A549 (cell line): ENCODE data around the gene TMEM273. TPM values are rescaled to one million over a fixed set of nuclear protein-coding genes. Genes with fewer than 3 reads are reported as not detected.

ENCODE experiments used
- ATAC-seq, 2 experiments: fragments of 200-7000 bp in 1 of 2; fragments of >200 bp in 1 of 2; cut with Nextera tagmentation in 1 of 2; cut with Tn5 transposase in 1 of 2; 3 replicates each; pipeline versions ENCODE4 v1.8.0 to v1.9.1; 2018 to 2020; ENCODE audit warnings: mild to moderate bottlenecking in 1 of 2, moderate library complexity in 1 of 2
- CTCF ChIA-PET: fragments of 300-600 bp; sonication (Branson Sonifier 250); formaldehyde crosslinking; extraction: SDS; loops from one replicate; lab custom pipeline; 2021; ENCODE audit warnings: antibody characterized with exemption, inconsistent platforms; lab: Yijun Ruan, JAX
- POLR2A ChIA-PET: fragments of 350-600 bp; formaldehyde crosslinking; extraction: SDS; loops from one replicate; lab custom pipeline; 2021; ENCODE audit warnings: antibody characterized with exemption, inconsistent platforms; lab: Yijun Ruan, JAX
- DNase-seq, 2 experiments: peaks; one replicate each; pipeline versions ENCODE4 v3.0.0 to v3.0.0-alpha.2; 2011 to 2016; ENCODE audit warnings: low read depth in 1 of 2, low spot score in 1 of 2
- FAIRE-seq: peaks from 2 replicates; lab custom pipeline; 2011; peaks lifted over from hg19 to GRCh38; lab: Jason Lieb, UNC
- H3K27ac ChIP-seq, 2 experiments: fragments of >200 bp; sonication (Bioruptor Twin); formaldehyde crosslinking; 3 replicates each; pipeline ENCODE4 v1.5.1; 2016 to 2017
- H3K4me1 ChIP-seq: fragments of >200 bp; sonication (Bioruptor Twin); formaldehyde crosslinking; 3 replicates; pipeline ENCODE4 v1.6.1; 2016
- H3K4me2 ChIP-seq: fragments of >200 bp; sonication (Bioruptor Twin); formaldehyde crosslinking; 3 replicates; pipeline ENCODE4 v1.6.1; 2016
- H3K4me3 ChIP-seq: fragments of >200 bp; sonication (Bioruptor Twin); formaldehyde crosslinking; 3 replicates; pipeline ENCODE4 v1.5.1; 2016
- H3K9me3 ChIP-seq: fragments of >200 bp; sonication (Bioruptor Twin); formaldehyde crosslinking; 3 replicates; pipeline ENCODE4 v1.6.1; 2016
- ATOH8 ChIP-seq: fragments of 250-450 bp; sonication (Bioruptor Pico); IDR thresholded peaks from 2 replicates; pipeline ENCODE4 v1.5.0; 2020; ENCODE audit warnings: low read depth, mild to moderate bottlenecking, moderate library complexity
- CBX2 ChIP-seq: fragments of 200-600 bp; sonication (generic); IDR thresholded peaks from 2 replicates; pipeline ENCODE4 v1.6.1; 2016; ENCODE audit warnings: low read depth, mild to moderate bottlenecking, borderline replicate concordance
- CHD4 ChIP-seq: fragments of 200-600 bp; sonication (generic); IDR thresholded peaks from 2 replicates; pipeline ENCODE4 v1.6.1; 2016; ENCODE audit warnings: antibody characterized with exemption, mild to moderate bottlenecking, borderline replicate concordance
- FOSB ChIP-seq: fragments of 250-450 bp; sonication (Bioruptor Pico); IDR thresholded peaks from 2 replicates; pipeline ENCODE4 v1.5.0; 2020; ENCODE audit warnings: mild to moderate bottlenecking, moderate library complexity
- FOSL2 ChIP-seq, 2 experiments: fragments of 450-650 bp in 1 of 2; fragments of >200 bp in 1 of 2; sonication (Bioruptor Twin) in 1 of 2; formaldehyde crosslinking; IDR thresholded peaks; 2 replicates each; pipeline versions ENCODE4 v1.5.0 to v1.6.1; 2016 to 2020; ENCODE audit warnings: mild to moderate bottlenecking in 1 of 2, moderate library complexity in 1 of 2
- FOXS1 ChIP-seq: fragments of 250-450 bp; sonication (Bioruptor Pico); IDR thresholded peaks from 2 replicates; pipeline ENCODE4 v1.5.0; 2020; ENCODE audit warnings: mild to moderate bottlenecking, moderate library complexity
- HEYL ChIP-seq: fragments of 250-450 bp; sonication (Bioruptor Pico); IDR thresholded peaks from 2 replicates; pipeline ENCODE4 v1.8.0; 2021; ENCODE audit warnings: mild to moderate bottlenecking, moderate library complexity
- HOXA7 ChIP-seq: fragments of 250-450 bp; sonication (Bioruptor Pico); IDR thresholded peaks from 2 replicates; pipeline ENCODE4 v1.5.0; 2020; ENCODE audit warnings: mild to moderate bottlenecking, moderate library complexity
- JUNB ChIP-seq: fragments of >200 bp; sonication (Bioruptor Twin); formaldehyde crosslinking; IDR thresholded peaks from 2 replicates; pipeline ENCODE4 v1.6.1; 2016
- KDM1A ChIP-seq: fragments of 200-600 bp; sonication (generic); IDR thresholded peaks from 2 replicates; pipeline ENCODE4 v1.6.1; 2016; ENCODE audit warnings: low read depth, mild to moderate bottlenecking
- MAX ChIP-seq: IDR thresholded peaks from 2 replicates; pipeline ENCODE4 v1.6.1; 2012
- MYC ChIP-seq: IDR thresholded peaks from 2 replicates; pipeline ENCODE4 v1.6.1; 2012; ENCODE audit warnings: mild to moderate bottlenecking, inconsistent platforms, low read length, improper control_type of control experiment, borderline replicate concordance
- ZC3H11A ChIP-seq: fragments of 450-650 bp; IDR thresholded peaks from 2 replicates; pipeline ENCODE4 v1.6.1; 2014; ENCODE audit warnings: antibody characterized with exemption, mild to moderate bottlenecking
- ZSCAN20 ChIP-seq: fragments of 250-450 bp; sonication (Bioruptor Pico); IDR thresholded peaks from 2 replicates; pipeline ENCODE4 v1.8.0; 2022; ENCODE audit warnings: mild to moderate bottlenecking, moderate library complexity
- WGBS: methylation state at CpG from one replicate; pipeline ENCODE4 v1.1.6; 2017; ENCODE audit errors: missing lambda C conversion rate; 5-methylcytosine and 5-hydroxymethylcytosine counted together
- polyA plus RNA-seq, 4 experiments: library from polyadenylated mRNA; depleted of rRNA in 3 of 4; stranded (reverse); fragments of >200 nt; fragmentation: RNase III in 1 of 4; extraction: RNeasy Plus Mini Kit Qiagen cat#74134 plus additional on column Dnase treatment in 1 of 4; gene quantifications; 2 replicates in 3 of 4; 3 replicates in 1 of 4; pipeline ENCODE4 v1.2.3, GENCODE V29; 2011 to 2017
- TF ChIP-seq, protein P1 (sequence below): fragments of >200 bp; sonication (Bioruptor Twin); formaldehyde crosslinking; IDR thresholded peaks from 3 replicates; pipeline ENCODE4 v1.6.1; 2016
- TF ChIP-seq, protein P2 (sequence below): IDR thresholded peaks from 2 replicates; pipeline ENCODE4 v1.6.1; 2012
- TF ChIP-seq, protein P3 (sequence below): fragments of 200-600 bp; sonication (generic); IDR thresholded peaks from 2 replicates; pipeline ENCODE4 v1.6.1; 2016; ENCODE audit warnings: antibody characterized with exemption, mild to moderate bottlenecking, moderate library complexity

Gene TMEM273
- polyA plus RNA-seq, 2 of the 4 experiments (the other 2 are of a cell fraction) = not detected

DNA sequence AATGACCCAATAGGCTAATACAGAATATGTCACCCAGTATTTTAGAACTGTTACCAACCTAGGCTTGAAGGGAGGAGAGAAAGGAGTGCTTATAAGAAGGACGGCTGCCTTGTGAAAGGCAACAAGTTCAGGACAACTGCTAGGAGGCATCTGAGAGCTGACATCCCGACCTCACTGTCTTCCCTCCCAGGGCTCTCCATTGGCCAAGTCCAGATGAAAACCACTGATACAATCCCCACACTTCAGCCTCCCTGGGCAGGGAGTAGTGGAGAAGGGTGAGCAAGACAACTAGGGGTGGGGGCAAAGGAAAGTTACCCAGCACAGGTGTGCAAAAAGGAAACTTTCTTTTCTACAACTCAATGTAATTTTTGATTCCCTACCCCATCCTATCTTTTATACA lies 29.5 kb upstream of the TMEM273 start:
- WGBS = 5% methylated on average over 2 of the region's 2 CpGs
- Histone ChIP-seq H3K27ac (no peak overlapping the region), H3K4me3 (no peak overlapping the region), H3K4me2 (no peak overlapping the region), H3K9me3 (no peaks in the 10 kb centered on the region)
- CTCF ChIA-PET = no interaction called here
- DNase-seq = no peak
- TF ChIP-seq, protein P1, sequence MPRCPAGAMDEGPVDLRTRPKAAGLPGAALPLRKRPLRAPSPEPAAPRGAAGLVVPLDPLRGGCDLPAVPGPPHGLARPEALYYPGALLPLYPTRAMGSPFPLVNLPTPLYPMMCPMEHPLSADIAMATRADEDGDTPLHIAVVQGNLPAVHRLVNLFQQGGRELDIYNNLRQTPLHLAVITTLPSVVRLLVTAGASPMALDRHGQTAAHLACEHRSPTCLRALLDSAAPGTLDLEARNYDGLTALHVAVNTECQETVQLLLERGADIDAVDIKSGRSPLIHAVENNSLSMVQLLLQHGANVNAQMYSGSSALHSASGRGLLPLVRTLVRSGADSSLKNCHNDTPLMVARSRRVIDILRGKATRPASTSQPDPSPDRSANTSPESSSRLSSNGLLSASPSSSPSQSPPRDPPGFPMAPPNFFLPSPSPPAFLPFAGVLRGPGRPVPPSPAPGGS = no peak
- TF ChIP-seq MYC (no peak), ZSCAN20 (CRISPR knock-in tag) (no peak), ATOH8 (no peak), JUNB (no peak), KDM1A (no peak), HOXA7 (no peak), CBX2 (no peak), FOSB (no peak), FOXS1 (CRISPR knock-in tag) (no peak), FOSL2 (IDR thresholded peaks at IDR 0.05) (no peak), FOSL2 (CRISPR knock-in tag; IDR thresholded peaks at IDR 0.05) (no peak), MAX (no peak)
- TF ChIP-seq, protein P2, sequence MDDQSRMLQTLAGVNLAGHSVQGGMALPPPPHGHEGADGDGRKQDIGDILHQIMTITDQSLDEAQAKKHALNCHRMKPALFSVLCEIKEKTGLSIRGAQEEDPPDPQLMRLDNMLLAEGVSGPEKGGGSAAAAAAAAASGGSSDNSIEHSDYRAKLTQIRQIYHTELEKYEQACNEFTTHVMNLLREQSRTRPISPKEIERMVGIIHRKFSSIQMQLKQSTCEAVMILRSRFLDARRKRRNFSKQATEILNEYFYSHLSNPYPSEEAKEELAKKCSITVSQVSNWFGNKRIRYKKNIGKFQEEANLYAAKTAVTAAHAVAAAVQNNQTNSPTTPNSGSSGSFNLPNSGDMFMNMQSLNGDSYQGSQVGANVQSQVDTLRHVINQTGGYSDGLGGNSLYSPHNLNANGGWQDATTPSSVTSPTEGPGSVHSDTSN = no peak
- TF ChIP-seq, protein P3, sequence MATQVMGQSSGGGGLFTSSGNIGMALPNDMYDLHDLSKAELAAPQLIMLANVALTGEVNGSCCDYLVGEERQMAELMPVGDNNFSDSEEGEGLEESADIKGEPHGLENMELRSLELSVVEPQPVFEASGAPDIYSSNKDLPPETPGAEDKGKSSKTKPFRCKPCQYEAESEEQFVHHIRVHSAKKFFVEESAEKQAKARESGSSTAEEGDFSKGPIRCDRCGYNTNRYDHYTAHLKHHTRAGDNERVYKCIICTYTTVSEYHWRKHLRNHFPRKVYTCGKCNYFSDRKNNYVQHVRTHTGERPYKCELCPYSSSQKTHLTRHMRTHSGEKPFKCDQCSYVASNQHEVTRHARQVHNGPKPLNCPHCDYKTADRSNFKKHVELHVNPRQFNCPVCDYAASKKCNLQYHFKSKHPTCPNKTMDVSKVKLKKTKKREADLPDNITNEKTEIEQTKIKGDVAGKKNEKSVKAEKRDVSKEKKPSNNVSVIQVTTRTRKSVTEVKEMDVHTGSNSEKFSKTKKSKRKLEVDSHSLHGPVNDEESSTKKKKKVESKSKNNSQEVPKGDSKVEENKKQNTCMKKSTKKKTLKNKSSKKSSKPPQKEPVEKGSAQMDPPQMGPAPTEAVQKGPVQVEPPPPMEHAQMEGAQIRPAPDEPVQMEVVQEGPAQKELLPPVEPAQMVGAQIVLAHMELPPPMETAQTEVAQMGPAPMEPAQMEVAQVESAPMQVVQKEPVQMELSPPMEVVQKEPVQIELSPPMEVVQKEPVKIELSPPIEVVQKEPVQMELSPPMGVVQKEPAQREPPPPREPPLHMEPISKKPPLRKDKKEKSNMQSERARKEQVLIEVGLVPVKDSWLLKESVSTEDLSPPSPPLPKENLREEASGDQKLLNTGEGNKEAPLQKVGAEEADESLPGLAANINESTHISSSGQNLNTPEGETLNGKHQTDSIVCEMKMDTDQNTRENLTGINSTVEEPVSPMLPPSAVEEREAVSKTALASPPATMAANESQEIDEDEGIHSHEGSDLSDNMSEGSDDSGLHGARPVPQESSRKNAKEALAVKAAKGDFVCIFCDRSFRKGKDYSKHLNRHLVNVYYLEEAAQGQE = no peak
- TF ChIP-seq, all 56 proteins: peak for 0
- H3K4me1 ChIP-seq = no peaks in the 10 kb centered on the region
- POLR2A ChIA-PET = no interaction called here
- FAIRE-seq (no peak), ATAC-seq (no peak)

- TF ChIP-seq, protein P2 = no peak
- TF ChIP-seq HEYL = no peak
- TF ChIP-seq CBX2 = no peak
- no peak for TF ChIP-seq CHD4
- no peak for TF ChIP-seq JUNB
- no peak for TF ChIP-seq ZSCAN20 (CRISPR knock-in tag)
- no peak for TF ChIP-seq ZC3H11A
- CTCF ChIA-PET = no interaction called here
- no peak overlapping the region for H3K4me3 ChIP-seq
Observed at GRCh38 chr10:49213211-49213610, 25.0 kb upstream of the TMEM273 start.

More at GRCh38 chr10:49213211-49213610, 25.0 kb upstream of the TMEM273 start:
- Histone ChIP-seq H3K4me1 (no peaks in the 10 kb centered on the region), H3K4me2 (no peak overlapping the region), H3K27ac (no peak overlapping the region), H3K9me3 (no peaks in the 10 kb centered on the region)
- DNase-seq = no peak
- 5% methylated on average over 3 of the region's 3 CpGs for WGBS
- ATAC-seq = no peak
- POLR2A ChIA-PET = no interaction called here
- no peak for FAIRE-seq
